Right hindlimb (tissue), 1 donor: ENCODE results near the gene UNC13C.
A peak's percentile ranks its signal among the peaks of the same experiment; 100 is the strongest.
"Not testable (repeated sequence)": the region's sequence is repeated elsewhere in the genome, so short reads cannot be mapped to it uniquely, and the experiment has no call there.

ENCODE experiments used
- DNase-seq: peaks from one replicate; pipeline ENCODE4 v3.0.0-alpha.2; 2018

The UNC13C gene

DNA sequence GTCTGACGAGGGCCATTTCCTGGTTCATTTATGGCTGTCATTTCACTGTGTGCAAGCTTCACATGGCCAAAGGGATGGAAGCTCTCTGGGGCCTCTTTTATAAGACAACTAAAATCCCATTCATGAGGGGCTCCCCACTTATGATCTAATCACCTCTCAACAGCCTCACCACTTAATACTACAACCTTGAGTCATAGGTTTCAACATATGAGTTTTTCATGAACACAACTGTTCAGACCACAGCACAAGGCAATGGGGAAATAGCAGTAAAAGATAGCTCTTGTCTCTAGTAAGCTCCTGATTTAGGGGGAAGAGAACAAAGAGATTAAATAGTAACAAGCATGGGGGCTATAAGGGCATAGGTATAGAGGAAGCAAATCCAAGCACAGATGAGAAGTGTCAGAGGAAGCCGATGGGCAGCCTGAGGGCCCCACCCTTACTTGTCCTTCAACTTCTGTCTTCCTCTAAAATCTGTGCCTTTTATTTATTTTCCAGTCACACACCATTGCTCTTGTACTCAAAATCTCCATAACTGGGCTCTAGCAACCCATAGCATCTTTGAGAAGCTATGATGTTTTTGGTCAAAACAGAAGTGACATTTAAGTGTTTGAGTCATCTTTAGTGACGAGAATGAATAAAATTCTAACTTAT lies 329.1 kb downstream of the UNC13C start:
- DNase-seq, result no peak

DNA sequence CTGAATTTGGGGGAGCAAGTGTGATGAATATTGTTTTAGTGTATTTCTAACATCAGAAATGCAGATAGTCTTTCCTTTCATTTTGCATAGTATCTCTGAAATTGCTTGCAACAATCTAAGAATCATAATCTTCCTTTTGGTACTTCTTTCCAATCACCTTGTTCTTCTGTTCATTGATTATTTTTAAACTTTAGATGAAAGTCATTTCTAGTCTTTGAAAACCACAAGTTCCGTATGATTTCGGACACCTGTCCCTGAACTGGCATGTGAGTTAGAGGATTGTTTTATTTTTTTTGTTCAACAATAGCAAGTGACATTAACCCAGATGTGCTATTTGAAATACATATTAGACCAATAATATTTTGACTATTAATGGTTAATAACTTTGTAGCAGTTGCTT lies 329.7 kb downstream of the UNC13C start:
- no peak for DNase-seq

- DNase-seq, result no peak
Observed at GRCh38 chr15:54312528-54312927, 334.3 kb downstream of the UNC13C start.

- no peak for DNase-seq
Observed at GRCh38 chr15:54321426-54321825, 343.2 kb downstream of the UNC13C start.

GRCh38 chr15:54322341-54322740 lies 344.1 kb downstream of the UNC13C start:
- DNase-seq, result no peak

- no peak for DNase-seq
Observed at GRCh38 chr15:54345301-54345700, 367.1 kb downstream of the UNC13C start.

- no peak for DNase-seq
Observed at GRCh38 chr15:54345827-54346226, 367.6 kb downstream of the UNC13C start.

GRCh38 chr15:54347082-54347827 lies 369.0 kb downstream of the UNC13C start:
- DNase-seq, result no peak

- no peak for DNase-seq
Observed at GRCh38 chr15:54353726-54354125, 375.5 kb downstream of the UNC13C start.

- no peak for DNase-seq
Observed at GRCh38 chr15:54354341-54354740, 376.1 kb downstream of the UNC13C start.

- DNase-seq, result no peak
Observed at GRCh38 chr15:54364961-54365360, 386.7 kb downstream of the UNC13C start.

- no peak for DNase-seq
Observed at GRCh38 chr15:54373332-54373731, 395.1 kb downstream of the UNC13C start.

DNA sequence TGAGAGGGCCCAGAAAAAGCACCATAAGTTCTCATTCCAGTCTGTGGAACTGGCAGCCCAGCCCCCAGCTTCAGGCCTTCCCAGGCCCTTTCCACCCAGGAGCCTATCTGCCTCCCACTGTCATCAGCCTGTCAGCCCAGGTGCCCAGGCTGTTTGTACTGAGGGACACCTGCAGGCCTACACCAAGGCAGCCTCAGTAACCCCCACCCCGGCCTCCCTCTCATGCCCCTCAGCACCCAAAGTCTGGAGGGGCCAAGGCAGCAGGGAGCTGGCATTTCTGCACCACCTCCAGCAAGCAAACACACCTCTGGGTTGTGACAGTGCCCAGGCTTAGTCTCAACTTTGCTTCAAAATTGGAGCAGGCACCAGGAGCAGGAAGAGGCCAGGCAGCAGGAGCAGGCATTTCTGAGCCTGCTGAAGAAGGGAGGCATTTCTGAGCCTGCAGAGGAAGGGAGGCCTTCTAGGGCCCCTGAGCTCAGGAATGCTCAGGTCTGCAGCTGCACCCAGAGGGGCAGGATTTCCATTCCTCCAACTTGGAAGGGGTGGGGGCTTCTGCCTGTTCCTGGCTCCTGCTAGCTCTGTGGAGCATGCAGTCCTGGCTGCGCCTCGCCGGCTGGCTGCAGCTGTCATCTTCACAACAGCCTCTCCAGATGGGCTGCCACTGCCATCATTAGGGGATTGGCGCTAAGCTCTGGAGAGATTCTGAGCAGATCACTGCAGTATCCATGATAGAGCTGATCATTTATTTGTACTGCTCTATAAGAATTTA lies 396.1 kb downstream of the UNC13C start:
- DNase-seq, result peak; percentile 32

DNA sequence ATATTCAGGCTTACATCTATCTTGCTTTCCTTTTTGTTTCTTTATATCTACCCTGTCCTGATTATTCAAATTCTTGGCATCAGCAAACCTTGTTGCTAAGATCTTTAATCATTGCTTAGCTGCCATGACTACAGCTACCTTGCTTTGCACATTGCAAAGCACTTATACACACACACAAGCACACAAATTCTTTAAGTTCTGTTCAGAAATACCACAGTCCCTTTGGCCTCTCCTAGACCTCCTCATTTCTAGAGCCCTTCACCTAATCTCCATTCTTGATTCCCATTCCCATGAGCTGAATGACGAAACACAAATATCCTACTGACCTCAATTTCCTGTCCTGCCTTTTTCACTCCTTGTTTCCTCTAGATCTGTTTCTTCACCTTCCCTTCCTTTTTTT lies 409.6 kb downstream of the UNC13C start:
- no peak for DNase-seq

GRCh38 chr15:54388746-54389145 lies 410.5 kb downstream of the UNC13C start:
- no peak for DNase-seq

GRCh38 chr15:54410481-54410880 lies 432.2 kb downstream of the UNC13C start:
- no peak for DNase-seq

DNA sequence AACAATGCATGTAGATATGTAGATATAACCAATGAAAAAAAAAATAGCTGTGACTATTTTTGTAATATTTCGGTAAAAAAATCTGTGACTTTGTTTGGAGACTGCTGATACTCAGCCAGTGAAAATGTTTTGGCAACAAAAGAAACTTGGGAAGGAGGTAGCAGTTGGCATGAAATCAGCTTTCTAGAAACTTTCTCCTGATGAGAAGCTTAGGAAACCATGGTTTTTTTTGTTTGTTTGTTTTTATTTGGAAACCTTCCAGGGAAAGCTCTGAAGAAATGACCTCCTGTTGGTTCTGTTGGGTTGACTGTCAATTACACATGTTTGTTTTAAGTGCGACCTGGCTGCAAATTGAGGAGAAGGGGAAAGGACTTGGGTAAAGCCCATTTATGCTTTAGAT lies 445.9 kb downstream of the UNC13C start:
- DNase-seq, result no peak

DNA sequence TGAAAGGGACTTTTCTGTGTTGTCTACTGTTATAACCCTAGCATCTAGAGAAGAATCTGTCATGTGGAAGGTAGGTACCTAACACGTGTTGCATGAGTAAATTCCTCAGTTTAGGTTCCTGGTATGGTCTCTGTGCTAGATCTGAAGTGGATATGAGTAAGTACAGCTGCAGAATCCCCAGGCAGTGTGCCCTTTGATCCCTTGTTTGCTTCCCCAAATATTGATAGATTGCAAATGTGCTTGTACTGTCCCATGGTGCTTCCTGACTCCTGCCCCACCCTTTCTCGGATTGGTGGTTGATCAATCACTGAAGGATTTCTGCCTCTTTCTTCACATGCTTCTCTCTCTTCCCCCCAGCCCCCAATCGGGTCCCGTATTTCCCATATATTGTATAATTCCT lies 450.4 kb downstream of the UNC13C start:
- no peak for DNase-seq

- DNase-seq, result not testable (repeated sequence)
Observed at GRCh38 chr15:54450288-54450687, 472.0 kb downstream of the UNC13C start.

DNA sequence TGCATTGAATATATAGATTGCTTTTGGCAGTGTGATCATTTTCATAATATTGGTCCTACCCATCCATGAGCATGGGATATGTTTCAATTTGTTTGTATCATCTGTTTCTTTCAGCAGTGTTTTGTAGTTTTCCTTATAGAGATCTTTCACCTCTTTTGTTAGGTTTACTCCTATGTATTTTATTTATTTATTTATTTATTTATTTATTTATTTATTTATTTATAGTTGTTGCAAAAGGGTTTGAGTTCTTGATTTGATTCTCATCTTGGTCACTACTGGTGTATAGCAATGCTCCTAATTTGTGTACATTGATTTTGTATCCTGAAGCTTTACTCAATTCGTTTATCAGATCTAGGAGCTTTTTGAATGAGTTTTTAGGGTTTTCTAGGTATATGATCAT lies 478.2 kb downstream of the UNC13C start:
- no peak for DNase-seq

DNA sequence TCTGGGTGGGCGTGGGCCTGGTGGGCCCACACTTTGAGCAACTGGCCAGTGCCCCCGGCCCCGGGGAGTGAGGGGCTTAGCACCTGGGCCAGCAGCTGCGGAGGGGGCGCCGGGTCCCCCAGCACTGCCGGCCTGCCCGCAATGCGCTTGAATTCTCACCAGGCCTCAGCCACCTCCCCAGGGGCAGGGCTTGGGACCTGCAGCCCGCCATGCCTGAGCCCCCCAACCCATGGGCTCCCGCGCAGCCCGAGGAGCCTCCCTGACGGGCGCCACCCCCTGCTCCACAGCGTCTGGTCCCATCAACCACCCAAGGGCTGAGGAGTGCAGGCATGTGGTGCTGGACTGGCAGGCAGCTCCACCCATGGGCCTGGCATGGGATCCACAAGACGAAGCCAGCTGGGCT lies 484.3 kb downstream of the UNC13C start:
- DNase-seq, result no peak

DNA sequence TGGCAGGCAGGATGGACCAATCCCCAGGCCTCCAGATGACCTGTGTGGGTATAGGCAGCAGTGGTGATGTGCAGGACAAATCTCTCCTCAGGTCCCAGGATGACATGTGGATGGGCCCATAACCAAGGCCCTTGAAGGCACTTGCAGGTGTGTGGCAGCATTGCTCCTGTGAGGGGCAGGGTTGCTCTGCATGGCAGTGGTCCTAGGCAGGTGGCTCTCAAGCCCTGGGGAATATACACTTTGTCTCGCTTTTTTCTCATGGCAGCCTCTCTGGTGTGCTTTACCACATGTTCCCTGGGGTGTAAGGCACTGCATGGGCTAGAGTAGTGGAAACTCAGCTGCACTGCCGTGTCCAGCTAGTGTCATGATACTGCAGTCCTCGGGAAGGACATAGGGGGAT lies 503.6 kb downstream of the UNC13C start:
- DNase-seq, result no peak

GRCh38 chr15:54482251-54482650 lies 504.0 kb downstream of the UNC13C start:
- DNase-seq, result no peak

GRCh38 chr15:54500330-54500729 lies 522.1 kb downstream of the UNC13C start:
- no peak for DNase-seq
